ENCODE measurements around the gene SCN4B. TPM values are rescaled to one million over a fixed set of nuclear protein-coding genes. Genes with fewer than 3 reads are reported as not detected.

The SCN4B gene
- total and polyA plus RNA-seq, 2 of the 8 experiments (the other 6 are each of a cell fraction or from before 2014, with no cell fraction given): 2.8 to 4.9 TPM

DNA sequence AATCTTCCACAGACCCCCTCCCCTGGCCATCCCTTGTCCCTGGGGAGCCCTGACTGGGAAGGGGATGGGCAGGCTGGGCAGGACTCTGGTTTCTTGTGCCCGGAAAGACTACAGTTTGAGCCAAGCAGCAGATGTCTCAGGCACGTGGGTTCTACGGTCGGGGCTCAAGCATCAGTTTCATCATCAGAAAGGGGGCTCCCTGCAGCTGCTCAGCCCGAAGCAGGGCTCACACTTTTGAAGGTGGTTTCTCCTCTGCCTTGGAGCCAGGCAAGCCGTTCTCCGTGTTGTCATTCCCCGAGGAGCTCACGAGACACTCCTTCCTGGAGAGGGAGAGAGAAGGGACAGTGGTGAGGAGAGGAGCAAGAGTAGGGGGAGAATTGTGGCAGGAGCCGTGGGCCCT, 15.8 kb downstream of the SCN4B start (continued):
- TF ChIP-seq, protein P1, sequence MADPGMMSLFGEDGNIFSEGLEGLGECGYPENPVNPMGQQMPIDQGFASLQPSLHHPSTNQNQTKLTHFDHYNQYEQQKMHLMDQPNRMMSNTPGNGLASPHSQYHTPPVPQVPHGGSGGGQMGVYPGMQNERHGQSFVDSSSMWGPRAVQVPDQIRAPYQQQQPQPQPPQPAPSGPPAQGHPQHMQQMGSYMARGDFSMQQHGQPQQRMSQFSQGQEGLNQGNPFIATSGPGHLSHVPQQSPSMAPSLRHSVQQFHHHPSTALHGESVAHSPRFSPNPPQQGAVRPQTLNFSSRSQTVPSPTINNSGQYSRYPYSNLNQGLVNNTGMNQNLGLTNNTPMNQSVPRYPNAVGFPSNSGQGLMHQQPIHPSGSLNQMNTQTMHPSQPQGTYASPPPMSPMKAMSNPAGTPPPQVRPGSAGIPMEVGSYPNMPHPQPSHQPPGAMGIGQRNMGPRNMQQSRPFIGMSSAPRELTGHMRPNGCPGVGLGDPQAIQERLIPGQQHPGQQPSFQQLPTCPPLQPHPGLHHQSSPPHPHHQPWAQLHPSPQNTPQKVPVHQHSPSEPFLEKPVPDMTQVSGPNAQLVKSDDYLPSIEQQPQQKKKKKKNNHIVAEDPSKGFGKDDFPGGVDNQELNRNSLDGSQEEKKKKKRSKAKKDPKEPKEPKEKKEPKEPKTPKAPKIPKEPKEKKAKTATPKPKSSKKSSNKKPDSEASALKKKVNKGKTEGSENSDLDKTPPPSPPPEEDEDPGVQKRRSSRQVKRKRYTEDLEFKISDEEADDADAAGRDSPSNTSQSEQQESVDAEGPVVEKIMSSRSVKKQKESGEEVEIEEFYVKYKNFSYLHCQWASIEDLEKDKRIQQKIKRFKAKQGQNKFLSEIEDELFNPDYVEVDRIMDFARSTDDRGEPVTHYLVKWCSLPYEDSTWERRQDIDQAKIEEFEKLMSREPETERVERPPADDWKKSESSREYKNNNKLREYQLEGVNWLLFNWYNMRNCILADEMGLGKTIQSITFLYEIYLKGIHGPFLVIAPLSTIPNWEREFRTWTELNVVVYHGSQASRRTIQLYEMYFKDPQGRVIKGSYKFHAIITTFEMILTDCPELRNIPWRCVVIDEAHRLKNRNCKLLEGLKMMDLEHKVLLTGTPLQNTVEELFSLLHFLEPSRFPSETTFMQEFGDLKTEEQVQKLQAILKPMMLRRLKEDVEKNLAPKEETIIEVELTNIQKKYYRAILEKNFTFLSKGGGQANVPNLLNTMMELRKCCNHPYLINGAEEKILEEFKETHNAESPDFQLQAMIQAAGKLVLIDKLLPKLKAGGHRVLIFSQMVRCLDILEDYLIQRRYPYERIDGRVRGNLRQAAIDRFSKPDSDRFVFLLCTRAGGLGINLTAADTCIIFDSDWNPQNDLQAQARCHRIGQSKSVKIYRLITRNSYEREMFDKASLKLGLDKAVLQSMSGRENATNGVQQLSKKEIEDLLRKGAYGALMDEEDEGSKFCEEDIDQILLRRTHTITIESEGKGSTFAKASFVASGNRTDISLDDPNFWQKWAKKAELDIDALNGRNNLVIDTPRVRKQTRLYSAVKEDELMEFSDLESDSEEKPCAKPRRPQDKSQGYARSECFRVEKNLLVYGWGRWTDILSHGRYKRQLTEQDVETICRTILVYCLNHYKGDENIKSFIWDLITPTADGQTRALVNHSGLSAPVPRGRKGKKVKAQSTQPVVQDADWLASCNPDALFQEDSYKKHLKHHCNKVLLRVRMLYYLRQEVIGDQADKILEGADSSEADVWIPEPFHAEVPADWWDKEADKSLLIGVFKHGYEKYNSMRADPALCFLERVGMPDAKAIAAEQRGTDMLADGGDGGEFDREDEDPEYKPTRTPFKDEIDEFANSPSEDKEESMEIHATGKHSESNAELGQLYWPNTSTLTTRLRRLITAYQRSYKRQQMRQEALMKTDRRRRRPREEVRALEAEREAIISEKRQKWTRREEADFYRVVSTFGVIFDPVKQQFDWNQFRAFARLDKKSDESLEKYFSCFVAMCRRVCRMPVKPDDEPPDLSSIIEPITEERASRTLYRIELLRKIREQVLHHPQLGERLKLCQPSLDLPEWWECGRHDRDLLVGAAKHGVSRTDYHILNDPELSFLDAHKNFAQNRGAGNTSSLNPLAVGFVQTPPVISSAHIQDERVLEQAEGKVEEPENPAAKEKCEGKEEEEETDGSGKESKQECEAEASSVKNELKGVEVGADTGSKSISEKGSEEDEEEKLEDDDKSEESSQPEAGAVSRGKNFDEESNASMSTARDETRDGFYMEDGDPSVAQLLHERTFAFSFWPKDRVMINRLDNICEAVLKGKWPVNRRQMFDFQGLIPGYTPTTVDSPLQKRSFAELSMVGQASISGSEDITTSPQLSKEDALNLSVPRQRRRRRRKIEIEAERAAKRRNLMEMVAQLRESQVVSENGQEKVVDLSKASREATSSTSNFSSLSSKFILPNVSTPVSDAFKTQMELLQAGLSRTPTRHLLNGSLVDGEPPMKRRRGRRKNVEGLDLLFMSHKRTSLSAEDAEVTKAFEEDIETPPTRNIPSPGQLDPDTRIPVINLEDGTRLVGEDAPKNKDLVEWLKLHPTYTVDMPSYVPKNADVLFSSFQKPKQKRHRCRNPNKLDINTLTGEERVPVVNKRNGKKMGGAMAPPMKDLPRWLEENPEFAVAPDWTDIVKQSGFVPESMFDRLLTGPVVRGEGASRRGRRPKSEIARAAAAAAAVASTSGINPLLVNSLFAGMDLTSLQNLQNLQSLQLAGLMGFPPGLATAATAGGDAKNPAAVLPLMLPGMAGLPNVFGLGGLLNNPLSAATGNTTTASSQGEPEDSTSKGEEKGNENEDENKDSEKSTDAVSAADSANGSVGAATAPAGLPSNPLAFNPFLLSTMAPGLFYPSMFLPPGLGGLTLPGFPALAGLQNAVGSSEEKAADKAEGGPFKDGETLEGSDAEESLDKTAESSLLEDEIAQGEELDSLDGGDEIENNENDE (IDR thresholded peaks at IDR 0.05; ENCODE audit: insufficient replicate concordance, low read length): no peak
- no peak for TF ChIP-seq RXRA (IDR thresholded peaks at IDR 0.05; ENCODE audit: insufficient read depth, low read depth, low read length)
- TF ChIP-seq, protein P2, sequence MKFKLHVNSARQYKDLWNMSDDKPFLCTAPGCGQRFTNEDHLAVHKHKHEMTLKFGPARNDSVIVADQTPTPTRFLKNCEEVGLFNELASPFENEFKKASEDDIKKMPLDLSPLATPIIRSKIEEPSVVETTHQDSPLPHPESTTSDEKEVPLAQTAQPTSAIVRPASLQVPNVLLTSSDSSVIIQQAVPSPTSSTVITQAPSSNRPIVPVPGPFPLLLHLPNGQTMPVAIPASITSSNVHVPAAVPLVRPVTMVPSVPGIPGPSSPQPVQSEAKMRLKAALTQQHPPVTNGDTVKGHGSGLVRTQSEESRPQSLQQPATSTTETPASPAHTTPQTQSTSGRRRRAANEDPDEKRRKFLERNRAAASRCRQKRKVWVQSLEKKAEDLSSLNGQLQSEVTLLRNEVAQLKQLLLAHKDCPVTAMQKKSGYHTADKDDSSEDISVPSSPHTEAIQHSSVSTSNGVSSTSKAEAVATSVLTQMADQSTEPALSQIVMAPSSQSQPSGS (IDR thresholded peaks at IDR 0.05; ENCODE audit: low read length): no peak
- TF ChIP-seq POLR2A (IDR thresholded peaks at IDR 0.05; ENCODE audit: control extremely low read depth in 1 of 2, low read depth in 2 of 2, low read length in 2 of 2): no peak
- TF ChIP-seq RFX5 (IDR thresholded peaks at IDR 0.05; ENCODE audit: borderline replicate concordance, low read depth, low read length): no peak
- TF ChIP-seq KDM5A (IDR thresholded peaks at IDR 0.05; ENCODE audit: low read length): no peak
- TF ChIP-seq TCF12 (IDR thresholded peaks at IDR 0.05; ENCODE audit: low read depth, low read length): no peak

Data from H1 (cell line).